ENCODE data around the gene KATNAL2. TPM values are rescaled to one million over a fixed set of nuclear protein-coding genes. Genes with fewer than 3 reads are reported as not detected.
"Not testable (repeated sequence)": the region's sequence is repeated elsewhere in the genome, so short reads cannot be mapped to it uniquely, and the experiment has no call there.

The KATNAL2 gene
- total RNA-seq, 1 experiment from 2014 or later = 2.0 TPM

- no peaks in the 10 kb centered on the region for H3K9me3 ChIP-seq (ENCODE audit: low read length)
- H4K20me1 ChIP-seq (ENCODE audit: low read length) = no peaks in the 10 kb centered on the region
- H3K9ac ChIP-seq (ENCODE audit: low read length) = no peak overlapping the region
- H3F3A ChIP-seq (ENCODE audit: low read length, unreplicated experiment) = no peaks in the 10 kb centered on the region
- intact Hi-C loops (cut with micrococcal nuclease) = no loop called here
- ChIA-PET POLR2A (ENCODE audit: unreplicated experiment) (interaction anchor here (0.6 kb wide), 1 partner anchor 41 kb away, joined by 3 read pairs; the partner anchor contains the start of genes KATNAL2 and PIAS2), CTCF (no interaction called here)
- H3K79me2 ChIP-seq (ENCODE audit: low read length) = no peaks in the 10 kb centered on the region
- no peak for TF ChIP-seq CTCF (conservative IDR thresholded peaks at IDR 0.05; ENCODE audit: low read depth, low read length)
- TF ChIP-seq EZH2 (IDR thresholded peaks at IDR 0.05; ENCODE audit: low read length, unreplicated experiment) = no peak
- no peak for TF ChIP-seq EZH2phosphoT487 (IDR thresholded peaks at IDR 0.05; ENCODE audit: borderline replicate concordance, low read length)
- no peaks in the 10 kb centered on the region for H3K27me3 ChIP-seq (ENCODE audit: low read length)
- H3K4me1 ChIP-seq (ENCODE audit: insufficient read depth, low read length) = no peaks in the 10 kb centered on the region
- H3K9me2 ChIP-seq (replicated peaks; ENCODE audit: low read length) = no peaks in the 10 kb centered on the region
- H3K4me3 ChIP-seq (ENCODE audit: low read length) = no peak overlapping the region
- no peak overlapping the region for H3K27ac ChIP-seq (ENCODE audit: low read length)
- BruUV-seq (replicated peaks) = no TSS peak
- H3K4me2 ChIP-seq (ENCODE audit: low read length) = no peak overlapping the region
- H3K36me3 ChIP-seq (ENCODE audit: low read depth, low read length) = no peaks in the 10 kb centered on the region
- H2AFZ ChIP-seq (ENCODE audit: low read length) = no peak overlapping the region
- DNase-seq = no peak
- no peak for ATAC-seq
These were observed 40.8 kb downstream of the KATNAL2 start for GRCh38 chr18:46958209-46958608.

- H4K20me1 ChIP-seq (ENCODE audit: low read length); ATAC-seq; H3K9ac ChIP-seq (ENCODE audit: low read length); H3K4me2 ChIP-seq (ENCODE audit: low read length); POLR2A ChIA-PET (ENCODE audit: unreplicated experiment); BruUV-seq (replicated peaks); DNase-seq; H3K9me3 ChIP-seq (ENCODE audit: low read length); H3K9me2 ChIP-seq (replicated peaks; ENCODE audit: low read length); H3K4me3 ChIP-seq (ENCODE audit: low read length); H3K27ac ChIP-seq (ENCODE audit: low read length); H3F3A ChIP-seq (ENCODE audit: low read length, unreplicated experiment); H3K4me1 ChIP-seq (ENCODE audit: insufficient read depth, low read length); H3K27me3 ChIP-seq (ENCODE audit: low read length); H3K79me2 ChIP-seq (ENCODE audit: low read length); CTCF ChIA-PET; H2AFZ ChIP-seq (ENCODE audit: low read length); intact Hi-C loops (cut with micrococcal nuclease); H3K36me3 ChIP-seq (ENCODE audit: low read depth, low read length): not testable (repeated sequence)
These were observed 46.5 kb downstream of the KATNAL2 start for GRCh38 chr18:46963656-46964578.

- H3K79me2 ChIP-seq (ENCODE audit: low read length); ATAC-seq; H2AFZ ChIP-seq (ENCODE audit: low read length); H3K4me1 ChIP-seq (ENCODE audit: insufficient read depth, low read length); BruUV-seq (replicated peaks); H3K4me2 ChIP-seq (ENCODE audit: low read length); H3K36me3 ChIP-seq (ENCODE audit: low read depth, low read length); H3K27ac ChIP-seq (ENCODE audit: low read length); H4K20me1 ChIP-seq (ENCODE audit: low read length); DNase-seq; H3K9me2 ChIP-seq (replicated peaks; ENCODE audit: low read length); H3F3A ChIP-seq (ENCODE audit: low read length, unreplicated experiment); intact Hi-C loops (cut with micrococcal nuclease); H3K9me3 ChIP-seq (ENCODE audit: low read length); CTCF ChIA-PET; H3K4me3 ChIP-seq (ENCODE audit: low read length); H3K27me3 ChIP-seq (ENCODE audit: low read length); POLR2A ChIA-PET (ENCODE audit: unreplicated experiment); H3K9ac ChIP-seq (ENCODE audit: low read length): not testable (repeated sequence)
These were observed 47.3 kb downstream of the KATNAL2 start for GRCh38 chr18:46964579-46965293.

- POLR2A ChIA-PET (ENCODE audit: unreplicated experiment); H3K9ac ChIP-seq (ENCODE audit: low read length); H3K4me1 ChIP-seq (ENCODE audit: insufficient read depth, low read length); H3F3A ChIP-seq (ENCODE audit: low read length, unreplicated experiment); H3K9me3 ChIP-seq (ENCODE audit: low read length); intact Hi-C loops (cut with micrococcal nuclease); H3K4me2 ChIP-seq (ENCODE audit: low read length); H3K27me3 ChIP-seq (ENCODE audit: low read length); DNase-seq; H3K27ac ChIP-seq (ENCODE audit: low read length); H3K36me3 ChIP-seq (ENCODE audit: low read depth, low read length); H3K79me2 ChIP-seq (ENCODE audit: low read length); H3K4me3 ChIP-seq (ENCODE audit: low read length); ATAC-seq; H2AFZ ChIP-seq (ENCODE audit: low read length); CTCF ChIA-PET; H4K20me1 ChIP-seq (ENCODE audit: low read length); H3K9me2 ChIP-seq (replicated peaks; ENCODE audit: low read length): not testable (repeated sequence)
- TSS peak; percentile 26 for BruUV-seq (replicated peaks)
These were observed 48.9 kb downstream of the KATNAL2 start for GRCh38 chr18:46966266-46966665.

GRCh38 chr18:46969551-46969950, 52.1 kb downstream of the KATNAL2 start:
- H2AFZ ChIP-seq (ENCODE audit: low read length); H3K9ac ChIP-seq (ENCODE audit: low read length); H3F3A ChIP-seq (ENCODE audit: low read length, unreplicated experiment); H4K20me1 ChIP-seq (ENCODE audit: low read length); POLR2A ChIA-PET (ENCODE audit: unreplicated experiment); DNase-seq; H3K36me3 ChIP-seq (ENCODE audit: low read depth, low read length); CTCF ChIA-PET; H3K27ac ChIP-seq (ENCODE audit: low read length); ATAC-seq; H3K9me2 ChIP-seq (replicated peaks; ENCODE audit: low read length); intact Hi-C loops (cut with micrococcal nuclease); H3K27me3 ChIP-seq (ENCODE audit: low read length); H3K79me2 ChIP-seq (ENCODE audit: low read length); H3K9me3 ChIP-seq (ENCODE audit: low read length); BruUV-seq (replicated peaks); H3K4me3 ChIP-seq (ENCODE audit: low read length); H3K4me1 ChIP-seq (ENCODE audit: insufficient read depth, low read length); H3K4me2 ChIP-seq (ENCODE audit: low read length): not testable (repeated sequence)

Data from PC-3 (cell line).